B cell (primary cell): ENCODE results near the gene XPNPEP2.

Source experiments
- EZH2 ChIP-seq: IDR thresholded peaks from 2 replicates; pipeline ENCODE4 v1.6.1; 2012; ENCODE audit warnings: borderline replicate concordance, low read depth, mild to moderate bottlenecking, moderate library complexity, low read length; ENCODE audit not compliant: insufficient read depth, poor library complexity, severe bottlenecking
- TF ChIP-seq, protein P1 (sequence below): fragments of 200-600 bp; IDR thresholded peaks from one replicate; pipeline ENCODE4 v1.8.0; 2022; ENCODE audit warnings: antibody characterized with exemption, mild to moderate bottlenecking

DNA sequence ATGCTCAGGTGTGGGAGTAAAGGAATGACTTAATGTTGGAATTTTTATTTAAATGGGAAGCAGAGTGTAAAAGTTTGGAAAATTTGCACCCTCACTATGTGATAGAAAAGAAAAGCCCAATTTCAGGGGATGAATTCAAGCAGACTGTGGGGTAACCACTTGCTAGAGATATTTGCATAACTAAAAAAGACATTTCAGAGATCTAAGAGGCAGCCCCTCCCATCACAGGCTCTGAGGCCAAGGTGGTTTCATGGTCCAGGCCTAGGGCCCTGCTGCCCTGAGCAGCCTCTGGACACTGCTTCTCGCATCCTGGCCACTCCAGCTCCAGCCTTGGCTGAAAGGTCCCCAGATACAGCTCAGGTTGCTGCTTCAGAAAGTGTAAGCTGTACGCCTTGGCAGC, 5.9 kb upstream of the XPNPEP2 start:
- TF ChIP-seq, protein P1, sequence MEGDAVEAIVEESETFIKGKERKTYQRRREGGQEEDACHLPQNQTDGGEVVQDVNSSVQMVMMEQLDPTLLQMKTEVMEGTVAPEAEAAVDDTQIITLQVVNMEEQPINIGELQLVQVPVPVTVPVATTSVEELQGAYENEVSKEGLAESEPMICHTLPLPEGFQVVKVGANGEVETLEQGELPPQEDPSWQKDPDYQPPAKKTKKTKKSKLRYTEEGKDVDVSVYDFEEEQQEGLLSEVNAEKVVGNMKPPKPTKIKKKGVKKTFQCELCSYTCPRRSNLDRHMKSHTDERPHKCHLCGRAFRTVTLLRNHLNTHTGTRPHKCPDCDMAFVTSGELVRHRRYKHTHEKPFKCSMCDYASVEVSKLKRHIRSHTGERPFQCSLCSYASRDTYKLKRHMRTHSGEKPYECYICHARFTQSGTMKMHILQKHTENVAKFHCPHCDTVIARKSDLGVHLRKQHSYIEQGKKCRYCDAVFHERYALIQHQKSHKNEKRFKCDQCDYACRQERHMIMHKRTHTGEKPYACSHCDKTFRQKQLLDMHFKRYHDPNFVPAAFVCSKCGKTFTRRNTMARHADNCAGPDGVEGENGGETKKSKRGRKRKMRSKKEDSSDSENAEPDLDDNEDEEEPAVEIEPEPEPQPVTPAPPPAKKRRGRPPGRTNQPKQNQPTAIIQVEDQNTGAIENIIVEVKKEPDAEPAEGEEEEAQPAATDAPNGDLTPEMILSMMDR = no peak
- no peak for TF ChIP-seq EZH2
